Tibial nerve (tissue), 4 donors: Measurements from ENCODE around the gene FAM13A. TPM values are rescaled to one million over a fixed set of nuclear protein-coding genes. Genes with fewer than 3 reads are reported as not detected.

Experiments
- DNase-seq, 2 donors: peaks; one replicate each; pipeline ENCODE4 v3.0.0-alpha.2; 2019; ENCODE audit warnings: low spot score in 2 of 2
- H3K27ac ChIP-seq, 4 donors: fragments of 200-600 bp; sonication (generic) in 3 of 4; one replicate each; pipeline ENCODE4 v1.5.1; 2017 to 2019; ENCODE audit warnings: mild to moderate bottlenecking in 1 of 4
- H3K27me3 ChIP-seq, 2 donors: fragments of 200-600 bp; sonication (generic) in 1 of 2; one replicate each; pipeline versions ENCODE4 v1.5.1 to v1.6.0; 2017 to 2019
- H3K36me3 ChIP-seq, 3 donors: fragments of 200-600 bp; sonication (generic); one replicate each; pipeline ENCODE4 v1.5.1; 2018 to 2019
- H3K4me1 ChIP-seq, 4 donors: fragments of 200-600 bp; sonication (generic) in 3 of 4; one replicate each; pipeline ENCODE4 v1.5.1; 2017 to 2019
- H3K4me3 ChIP-seq, 4 donors: fragments of 200-600 bp; sonication (generic) in 3 of 4; one replicate each; pipeline ENCODE4 v1.5.1; 2017 to 2019; ENCODE audit warnings: mild to moderate bottlenecking in 1 of 4, moderate library complexity in 1 of 4
- H3K9me3 ChIP-seq, 4 donors: fragments of 200-600 bp; sonication (generic) in 3 of 4; one replicate each; pipeline ENCODE4 v1.5.1; 2017 to 2019
- CTCF ChIP-seq, 5 experiments: fragments of 200-600 bp in 3 of 5; fragments of 450-650 bp in 2 of 5; sonication (generic) in 3 of 5; IDR thresholded peaks; one replicate each; pipeline ENCODE4 v1.5.1; 2016 to 2019; ENCODE audit warnings: antibody characterized with exemption in 5 of 5, mild to moderate bottlenecking in 3 of 5, moderate library complexity in 2 of 5
- EP300 ChIP-seq, 2 donors: sonication (generic); formaldehyde crosslinking; IDR thresholded peaks; one replicate each; pipeline ENCODE4 v1.6.1; 2017; ENCODE audit warnings: antibody characterized with exemption in 2 of 2, mild to moderate bottlenecking in 1 of 2
- POLR2A ChIP-seq, 2 donors: fragments of 450-650 bp; IDR thresholded peaks; one replicate each; pipeline ENCODE4 v1.6.1; 2017; ENCODE audit warnings: antibody characterized with exemption in 2 of 2, mild to moderate bottlenecking in 2 of 2, moderate library complexity in 2 of 2
- WGBS, 2 donors: methylation state at CpG; one replicate each; pipeline ENCODE4 v1.1.5; 2018; 5-methylcytosine and 5-hydroxymethylcytosine counted together
- total RNA-seq, 4 donors: library from RNA; depleted of rRNA; stranded (reverse); fragments of >200 nt; gene quantifications; one replicate each; pipeline ENCODE4 v1.1.0, GENCODE V29; 2016

The FAM13A gene
- total RNA-seq, 4 donors from 2014 or later = 48.8 to 77.6 (median 58.8) TPM

GRCh38 chr4:88823058-88823919 lies 233.7 kb downstream of the FAM13A start:
- 0 to 1% methylated on average over 16 of the region's 16 CpGs for WGBS, 2 donors
- H3K9me3 ChIP-seq = no peaks in the 10 kb centered on the region
- DNase-seq = peak; percentile 73 to 85

DNA sequence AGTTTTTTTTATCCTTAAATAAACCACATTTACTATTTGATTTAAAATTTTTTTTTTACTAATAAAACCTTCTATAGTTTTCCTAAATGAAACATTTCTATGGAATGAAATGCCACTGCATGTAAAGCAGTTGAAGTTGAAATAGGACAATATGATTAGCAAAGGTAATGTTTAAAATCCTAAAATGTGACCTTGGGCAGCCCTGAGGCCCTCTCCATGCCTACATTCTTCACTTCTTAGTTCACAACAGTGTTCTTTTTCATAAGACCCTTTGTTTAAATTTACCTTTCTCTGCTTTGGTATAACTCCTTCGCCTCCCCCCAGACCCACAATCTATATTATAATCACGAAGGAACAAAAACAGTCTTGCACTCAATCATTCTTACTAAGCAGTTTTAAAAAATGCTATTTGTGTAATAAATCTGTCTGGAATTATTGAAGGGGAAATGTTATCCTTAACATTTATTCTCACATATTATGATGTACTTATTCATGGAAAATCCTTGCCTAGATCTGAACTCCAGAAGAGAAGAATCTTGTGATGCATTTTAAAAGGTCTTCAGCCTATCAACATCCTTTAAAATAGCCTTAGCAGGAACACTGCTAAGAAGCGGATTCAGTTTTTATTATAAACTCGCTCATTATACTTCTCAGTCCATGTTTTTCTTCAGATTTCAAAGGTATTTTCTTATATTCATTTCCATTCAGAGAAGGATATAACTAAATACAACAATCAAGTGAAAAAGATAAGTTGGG lies 234.8 kb downstream of the FAM13A start:
- TF ChIP-seq POLR2A (IDR thresholded peaks at IDR 0.05) (no peak), EP300 (IDR thresholded peaks at IDR 0.05) (no peak), CTCF (IDR thresholded peaks at IDR 0.05) (no peak)
- Histone ChIP-seq H3K36me3 (no peaks in the 10 kb centered on the region), H3K4me1 (peaks cover 0 to 48% (median 14%) of the 10 kb centered on the region in 4 donors), H3K9me3 (no peaks in the 10 kb centered on the region), H3K27me3 (no peaks in the 10 kb centered on the region), H3K27ac (peak overlapping the region; percentile 81 to 96 (median 86)), H3K4me3 (peak overlapping the region; percentile 42 to 64 (median 58))
- 26 to 28% methylated on average over 4 of the region's 4 CpGs for WGBS, 2 donors
- no peak for DNase-seq

More at GRCh38 chr4:88823058-88823919, 233.7 kb downstream of the FAM13A start:
- Histone ChIP-seq H3K27ac (peak overlapping the region; percentile 81 to 96 (median 86)), H3K4me3 (peak overlapping the region; percentile 42 to 64 (median 58)), H3K4me1 (peaks cover 0 to 43% (median 12%) of the 10 kb centered on the region in 4 donors), H3K27me3 (no peaks in the 10 kb centered on the region), H3K36me3 (no peaks in the 10 kb centered on the region)
- peak in 1 of 5 experiments; percentile 10 for TF ChIP-seq CTCF (IDR thresholded peaks at IDR 0.05)
- TF ChIP-seq EP300 (IDR thresholded peaks at IDR 0.05) = peak; percentile 67 to 89
- peak; percentile 30 to 69 for TF ChIP-seq POLR2A (IDR thresholded peaks at IDR 0.05)

- H3K4me3 ChIP-seq = peak overlapping the region in 3 of 4 donors; percentile 42 to 60 (median 57)
- DNase-seq = no peak
- no peak for TF ChIP-seq CTCF (IDR thresholded peaks at IDR 0.05)
- no peak for TF ChIP-seq EP300 (IDR thresholded peaks at IDR 0.05)
- no peak for TF ChIP-seq POLR2A (IDR thresholded peaks at IDR 0.05)
- no peaks in the 10 kb centered on the region for H3K36me3 ChIP-seq
- WGBS, 2 donors = 42 to 44% methylated on average over 2 of the region's 2 CpGs
- H3K27ac ChIP-seq = peak overlapping the region in 3 of 4 donors; percentile 81 to 96 (median 92)
- no peaks in the 10 kb centered on the region for H3K9me3 ChIP-seq
- H3K27me3 ChIP-seq = no peaks in the 10 kb centered on the region
- H3K4me1 ChIP-seq = peaks cover 0 to 48% (median 14%) of the 10 kb centered on the region in 4 donors
These were observed 235.5 kb downstream of the FAM13A start for GRCh38 chr4:88821522-88821921.

- H3K27ac ChIP-seq = peak overlapping the region in 3 of 4 donors; percentile 81 to 96 (median 92)
- H3K4me3 ChIP-seq = peak overlapping the region; percentile 20 to 60 (median 40)
- H3K4me1 ChIP-seq = peaks cover 0 to 48% (median 14%) of the 10 kb centered on the region in 4 donors
- H3K27me3 ChIP-seq = no peaks in the 10 kb centered on the region
- TF ChIP-seq EP300 (IDR thresholded peaks at IDR 0.05) (no peak), POLR2A (IDR thresholded peaks at IDR 0.05) (no peak)
- 69 to 72% methylated on average over 10 of the region's 10 CpGs for WGBS, 2 donors
- no peaks in the 10 kb centered on the region for H3K9me3 ChIP-seq
- H3K36me3 ChIP-seq = no peaks in the 10 kb centered on the region
- DNase-seq = no peak
These were observed 236.1 kb downstream of the FAM13A start for GRCh38 chr4:88820698-88821415.
